ENCODE results near the gene HRK. TPM values are rescaled to one million over a fixed set of nuclear protein-coding genes. Genes with fewer than 3 reads are reported as not detected.

Gene HRK
- total RNA-seq, 2 donors from 2014 or later = 0.14 TPM; not detected in 1

- DNase-seq (ENCODE audit: low spot score) = no peak
- H3K4me1 ChIP-seq (ENCODE audit: control insufficient read depth in 1 of 2, low read depth in 2 of 2) = peaks cover 3 to 5% of the 10 kb centered on the region in 2 donors
- H3K9me3 ChIP-seq = no peaks in the 10 kb centered on the region
- no peaks in the 10 kb centered on the region for H3K27me3 ChIP-seq (replicated peaks; ENCODE audit: insufficient read depth)
- no peaks in the 10 kb centered on the region for H3K36me3 ChIP-seq
- H3K4me3 ChIP-seq = no peak overlapping the region
- ATAC-seq (ENCODE audit: insufficient number of reproducible peaks, low FRiP score, low read depth) = no peak
- TF ChIP-seq, protein P1, sequence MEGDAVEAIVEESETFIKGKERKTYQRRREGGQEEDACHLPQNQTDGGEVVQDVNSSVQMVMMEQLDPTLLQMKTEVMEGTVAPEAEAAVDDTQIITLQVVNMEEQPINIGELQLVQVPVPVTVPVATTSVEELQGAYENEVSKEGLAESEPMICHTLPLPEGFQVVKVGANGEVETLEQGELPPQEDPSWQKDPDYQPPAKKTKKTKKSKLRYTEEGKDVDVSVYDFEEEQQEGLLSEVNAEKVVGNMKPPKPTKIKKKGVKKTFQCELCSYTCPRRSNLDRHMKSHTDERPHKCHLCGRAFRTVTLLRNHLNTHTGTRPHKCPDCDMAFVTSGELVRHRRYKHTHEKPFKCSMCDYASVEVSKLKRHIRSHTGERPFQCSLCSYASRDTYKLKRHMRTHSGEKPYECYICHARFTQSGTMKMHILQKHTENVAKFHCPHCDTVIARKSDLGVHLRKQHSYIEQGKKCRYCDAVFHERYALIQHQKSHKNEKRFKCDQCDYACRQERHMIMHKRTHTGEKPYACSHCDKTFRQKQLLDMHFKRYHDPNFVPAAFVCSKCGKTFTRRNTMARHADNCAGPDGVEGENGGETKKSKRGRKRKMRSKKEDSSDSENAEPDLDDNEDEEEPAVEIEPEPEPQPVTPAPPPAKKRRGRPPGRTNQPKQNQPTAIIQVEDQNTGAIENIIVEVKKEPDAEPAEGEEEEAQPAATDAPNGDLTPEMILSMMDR (IDR thresholded peaks at IDR 0.05) = no peak
- H3K27ac ChIP-seq = no peak overlapping the region
Observed at GRCh38 chr12:116813271-116814041, 67.8 kb downstream of the HRK start.

- H3K9me3 ChIP-seq = no peaks in the 10 kb centered on the region
- H3K4me3 ChIP-seq = no peak overlapping the region
- no peak for DNase-seq (ENCODE audit: low spot score)
- H3K4me1 ChIP-seq (ENCODE audit: control insufficient read depth in 1 of 2, low read depth in 2 of 2) = no peaks in the 10 kb centered on the region
- no peak for ATAC-seq (ENCODE audit: insufficient number of reproducible peaks, low FRiP score, low read depth)
- TF ChIP-seq, protein P1 (IDR thresholded peaks at IDR 0.05) = no peak
- no peak overlapping the region for H3K27ac ChIP-seq
- H3K36me3 ChIP-seq = no peaks in the 10 kb centered on the region
- H3K27me3 ChIP-seq (replicated peaks; ENCODE audit: insufficient read depth) = no peaks in the 10 kb centered on the region
Observed at GRCh38 chr12:116812238-116812637, 69.0 kb downstream of the HRK start.

GRCh38 chr12:116808113-116809105 is 72.8 kb downstream of the HRK start:
- H3K4me1 ChIP-seq (ENCODE audit: control insufficient read depth in 1 of 2, low read depth in 2 of 2) = no peaks in the 10 kb centered on the region
- ATAC-seq (ENCODE audit: insufficient number of reproducible peaks, low FRiP score, low read depth) (no peak), DNase-seq (ENCODE audit: low spot score) (no peak)
- H3K27ac ChIP-seq = no peak overlapping the region
- TF ChIP-seq, protein P1 (IDR thresholded peaks at IDR 0.05) = no peak
- no peaks in the 10 kb centered on the region for H3K36me3 ChIP-seq
- H3K9me3 ChIP-seq = no peaks in the 10 kb centered on the region
- no peaks in the 10 kb centered on the region for H3K27me3 ChIP-seq (replicated peaks; ENCODE audit: insufficient read depth)
- no peak overlapping the region for H3K4me3 ChIP-seq

- Histone ChIP-seq H3K36me3 (no peaks in the 10 kb centered on the region), H3K27ac (no peak overlapping the region), H3K9me3 (no peaks in the 10 kb centered on the region), H3K4me3 (no peak overlapping the region), H3K27me3 (replicated peaks; ENCODE audit: insufficient read depth) (no peaks in the 10 kb centered on the region), H3K4me1 (ENCODE audit: control insufficient read depth in 1 of 2, low read depth in 2 of 2) (no peaks in the 10 kb centered on the region)
- DNase-seq (ENCODE audit: low spot score) = no peak
- no peak for ATAC-seq (ENCODE audit: insufficient number of reproducible peaks, low FRiP score, low read depth)
- TF ChIP-seq, protein P1 (IDR thresholded peaks at IDR 0.05) = no peak
Observed at GRCh38 chr12:116807546-116807945, 73.7 kb downstream of the HRK start.

- Histone ChIP-seq H3K4me1 (ENCODE audit: control insufficient read depth in 1 of 2, low read depth in 2 of 2) (no peaks in the 10 kb centered on the region), H3K4me3 (no peak overlapping the region), H3K36me3 (no peaks in the 10 kb centered on the region), H3K9me3 (no peaks in the 10 kb centered on the region), H3K27me3 (replicated peaks; ENCODE audit: insufficient read depth) (no peaks in the 10 kb centered on the region), H3K27ac (no peak overlapping the region)
- DNase-seq (ENCODE audit: low spot score) (no peak), ATAC-seq (ENCODE audit: insufficient number of reproducible peaks, low FRiP score, low read depth) (no peak)
- TF ChIP-seq, protein P1 (IDR thresholded peaks at IDR 0.05) = no peak
Observed at GRCh38 chr12:116806845-116807440, 74.3 kb downstream of the HRK start.
